Upper lobe of right lung (tissue), 1 donor: ENCODE measurements around the gene ZNF354C. TPM values are rescaled to one million over a fixed set of nuclear protein-coding genes. Genes with fewer than 3 reads are reported as not detected.
A peak's percentile ranks its signal among the peaks of the same experiment; 100 is the strongest.

Experiments
- ATAC-seq: fragments of 200-7000 bp; cut with Tn5 transposase; one replicate; pipeline ENCODE4 v1.9.1; 2020; ENCODE audit warnings: mild to moderate bottlenecking, moderate library complexity
- DNase-seq: peaks from one replicate; pipeline ENCODE4 v3.0.0-alpha.2; 2020
- H3K27ac ChIP-seq: fragments of 200-600 bp; one replicate; pipeline ENCODE4 v1.8.0; 2022
- H3K27me3 ChIP-seq: fragments of 200-600 bp; one replicate; pipeline ENCODE4 v1.8.0; 2022; ENCODE audit warnings: mild to moderate bottlenecking
- H3K36me3 ChIP-seq: fragments of 200-600 bp; one replicate; pipeline ENCODE4 v1.8.0; 2022
- H3K4me1 ChIP-seq: fragments of 200-600 bp; one replicate; pipeline ENCODE4 v1.8.0; 2022
- H3K4me3 ChIP-seq: fragments of 200-600 bp; one replicate; pipeline ENCODE4 v1.8.0; 2022; ENCODE audit warnings: mild to moderate bottlenecking
- H3K9me3 ChIP-seq: fragments of 200-600 bp; one replicate; pipeline ENCODE4 v1.8.0; 2022
- intact Hi-C: fragments of 100-400 bp; cut with DNase I; formaldehyde crosslinking; loops from one replicate; pipeline ENCODE4 v1.11.0; 2022
- total RNA-seq: library from RNA; stranded (reverse); fragmentation: NEBNext Ultra II Directional; extraction: Animal tissue kit (Norgen Biotek cat#: 25700); gene quantifications from one replicate; pipeline ENCODE4 v1.2.1, GENCODE V29; 2021
- TF ChIP-seq, protein P1 (sequence below): fragments of 200-600 bp; IDR thresholded peaks from one replicate; pipeline ENCODE4 v1.8.0; 2022; ENCODE audit warnings: antibody characterized with exemption
- donor health status: DM: no; HTN: yes; CAD: no; lungs with severe emphysema.

The ZNF354C gene
- total RNA-seq, 1 donor from 2014 or later, result 6.7 TPM

DNA sequence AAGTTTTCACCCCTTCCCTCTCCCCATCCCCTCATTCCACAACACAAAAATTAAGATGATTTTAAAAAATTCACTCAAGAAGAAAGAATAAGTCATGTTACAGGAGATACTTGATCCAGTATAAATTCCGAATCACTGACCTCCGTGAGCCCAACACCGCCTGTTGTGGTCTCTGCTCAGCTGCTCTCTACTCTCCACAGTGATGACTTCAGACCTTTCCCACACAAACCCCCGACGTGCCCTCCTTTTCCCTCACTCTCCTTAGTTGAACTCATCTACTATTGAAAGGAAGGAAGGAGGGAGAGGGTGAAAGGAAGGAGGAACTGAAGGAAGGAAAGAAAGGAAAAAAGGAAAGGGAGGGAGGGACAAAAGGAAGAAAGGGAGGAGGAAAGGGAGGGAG, 55.1 kb downstream of the ZNF354C start:
- H3K27ac ChIP-seq, result no peak overlapping the region
- no peak overlapping the region for H3K4me3 ChIP-seq
- no peak for ATAC-seq
- no peaks in the 10 kb centered on the region for H3K4me1 ChIP-seq
- TF ChIP-seq, protein P1, sequence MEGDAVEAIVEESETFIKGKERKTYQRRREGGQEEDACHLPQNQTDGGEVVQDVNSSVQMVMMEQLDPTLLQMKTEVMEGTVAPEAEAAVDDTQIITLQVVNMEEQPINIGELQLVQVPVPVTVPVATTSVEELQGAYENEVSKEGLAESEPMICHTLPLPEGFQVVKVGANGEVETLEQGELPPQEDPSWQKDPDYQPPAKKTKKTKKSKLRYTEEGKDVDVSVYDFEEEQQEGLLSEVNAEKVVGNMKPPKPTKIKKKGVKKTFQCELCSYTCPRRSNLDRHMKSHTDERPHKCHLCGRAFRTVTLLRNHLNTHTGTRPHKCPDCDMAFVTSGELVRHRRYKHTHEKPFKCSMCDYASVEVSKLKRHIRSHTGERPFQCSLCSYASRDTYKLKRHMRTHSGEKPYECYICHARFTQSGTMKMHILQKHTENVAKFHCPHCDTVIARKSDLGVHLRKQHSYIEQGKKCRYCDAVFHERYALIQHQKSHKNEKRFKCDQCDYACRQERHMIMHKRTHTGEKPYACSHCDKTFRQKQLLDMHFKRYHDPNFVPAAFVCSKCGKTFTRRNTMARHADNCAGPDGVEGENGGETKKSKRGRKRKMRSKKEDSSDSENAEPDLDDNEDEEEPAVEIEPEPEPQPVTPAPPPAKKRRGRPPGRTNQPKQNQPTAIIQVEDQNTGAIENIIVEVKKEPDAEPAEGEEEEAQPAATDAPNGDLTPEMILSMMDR, result no peak
- H3K27me3 ChIP-seq, result no peaks in the 10 kb centered on the region
- peaks cover 13% of the 10 kb centered on the region for H3K9me3 ChIP-seq
- DNase-seq, result no peak
- intact Hi-C loops, result no loop called here
- H3K36me3 ChIP-seq, result no peaks in the 10 kb centered on the region

- H3K36me3 ChIP-seq, result no peaks in the 10 kb centered on the region
- peak; percentile 22 for DNase-seq
- intact Hi-C loops, result no loop called here
These were observed 55.8 kb downstream of the ZNF354C start for GRCh38 chr5:179115845-179116524.

DNA sequence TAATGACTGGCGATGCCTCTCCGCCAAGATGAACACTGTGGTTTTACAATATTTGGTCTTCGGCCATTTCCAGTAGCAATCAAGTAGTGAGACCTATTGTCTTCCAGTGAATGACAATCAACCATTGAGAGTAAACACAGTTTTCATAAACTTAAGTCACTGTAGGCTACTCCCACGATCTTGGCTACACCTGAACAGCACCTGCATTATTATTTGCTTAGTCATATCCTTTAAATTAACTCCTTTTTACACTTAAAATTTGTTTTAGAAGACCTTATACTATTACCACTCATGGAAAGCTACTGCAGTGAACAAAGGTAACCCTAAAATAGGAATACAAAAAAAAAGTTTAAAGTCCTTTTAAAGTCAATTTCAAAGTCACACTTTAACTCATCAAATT, 58.2 kb downstream of the ZNF354C start:
- Histone ChIP-seq H3K9me3 (no peaks in the 10 kb centered on the region), H3K36me3 (no peaks in the 10 kb centered on the region), H3K27ac (no peak overlapping the region), H3K4me3 (no peak overlapping the region), H3K4me1 (no peaks in the 10 kb centered on the region), H3K27me3 (no peaks in the 10 kb centered on the region)
- ATAC-seq, result no peak
- intact Hi-C loops, result no loop called here
- TF ChIP-seq, protein P1, result no peak
- DNase-seq, result no peak

More at GRCh38 chr5:179115845-179116524, 55.8 kb downstream of the ZNF354C start:
- H3K4me1 ChIP-seq, result no peaks in the 10 kb centered on the region
- no peak overlapping the region for H3K4me3 ChIP-seq
- H3K9me3 ChIP-seq, result peaks cover 13% of the 10 kb centered on the region
- TF ChIP-seq, protein P1, result no peak
- no peak overlapping the region for H3K27ac ChIP-seq
- no peaks in the 10 kb centered on the region for H3K27me3 ChIP-seq
- no peak for ATAC-seq

DNA sequence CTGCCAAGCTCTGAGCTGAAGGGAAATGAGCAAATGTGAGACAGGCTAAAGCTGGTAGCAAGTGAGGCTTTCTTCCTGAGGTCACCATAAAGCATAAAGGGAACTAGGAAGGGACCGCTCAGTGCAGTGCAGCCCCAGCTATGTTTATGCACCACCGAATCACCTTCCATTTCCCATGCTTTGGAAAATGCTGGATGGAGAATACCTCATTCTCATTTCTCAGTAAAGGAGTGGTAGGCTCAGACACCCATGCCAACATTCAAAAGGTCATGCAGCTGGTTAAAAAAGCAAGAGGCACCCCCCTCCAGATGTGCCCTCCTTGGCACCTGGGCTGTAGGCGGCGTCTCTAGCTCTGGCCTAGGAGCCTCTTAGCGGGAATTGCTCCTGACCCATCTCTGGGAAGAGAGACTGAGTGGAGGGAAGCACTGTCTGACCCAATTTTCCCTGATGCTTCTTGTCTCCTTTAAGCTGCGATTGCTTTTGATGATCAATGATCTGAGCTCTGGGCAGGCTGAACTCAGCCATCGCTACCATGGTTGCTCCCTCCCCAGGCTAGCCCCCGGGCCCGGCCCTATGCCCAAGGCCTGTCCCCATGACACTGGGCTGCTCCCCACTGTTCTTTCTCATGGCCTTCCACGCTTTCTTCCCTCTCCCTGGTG, 58.7 kb downstream of the ZNF354C start:
- DNase-seq, result peak; percentile 43

GRCh38 chr5:179119415-179120170, 59.4 kb downstream of the ZNF354C start:
- Histone ChIP-seq H3K36me3 (no peaks in the 10 kb centered on the region), H3K4me3 (no peak overlapping the region), H3K27me3 (no peaks in the 10 kb centered on the region), H3K9me3 (no peaks in the 10 kb centered on the region), H3K4me1 (no peaks in the 10 kb centered on the region), H3K27ac (no peak overlapping the region)
- peak; percentile 37 for DNase-seq
- TF ChIP-seq, protein P1, result no peak
- intact Hi-C loops, result no loop called here
- ATAC-seq, result no peak

More for the DNA sequence above, 58.7 kb downstream of the ZNF354C start:
- intact Hi-C loops, result no loop called here
- no peak for ATAC-seq
- TF ChIP-seq, protein P1, result no peak
- no peak overlapping the region for H3K27ac ChIP-seq
- no peaks in the 10 kb centered on the region for H3K27me3 ChIP-seq
- no peak overlapping the region for H3K4me3 ChIP-seq
- H3K9me3 ChIP-seq, result no peaks in the 10 kb centered on the region
- H3K4me1 ChIP-seq, result no peaks in the 10 kb centered on the region
- no peaks in the 10 kb centered on the region for H3K36me3 ChIP-seq
